BLaER1 (cell line): ENCODE data around the gene TRAF7.

Experiments used
- H3K27ac ChIP-seq: shearing (Covaris generic); formaldehyde crosslinking; 2 replicates; pipeline ENCODE4 v1.8.1; 2022
- H3K27me3 ChIP-seq: shearing (Covaris generic); formaldehyde crosslinking; 2 replicates; pipeline ENCODE4 v1.8.1; 2022
- H3K36me3 ChIP-seq: shearing (Covaris generic); formaldehyde crosslinking; 2 replicates; pipeline ENCODE4 v1.8.1; 2022
- H3K4me1 ChIP-seq: shearing (Covaris generic); formaldehyde crosslinking; 2 replicates; pipeline ENCODE4 v1.8.1; 2022
- H3K4me2 ChIP-seq: shearing (Covaris generic); formaldehyde crosslinking; 2 replicates; pipeline ENCODE4 v1.8.1; 2022
- H3K4me3 ChIP-seq: shearing (Covaris generic); formaldehyde crosslinking; 2 replicates; pipeline ENCODE4 v1.8.1; 2022
- H3K9ac ChIP-seq: shearing (Covaris generic); formaldehyde crosslinking; 2 replicates; pipeline ENCODE4 v1.8.1; 2022
- H3K9me3 ChIP-seq: shearing (Covaris generic); formaldehyde crosslinking; 2 replicates; pipeline ENCODE4 v1.8.1; 2022
- H4K20me1 ChIP-seq: shearing (Covaris generic); formaldehyde crosslinking; 2 replicates; pipeline ENCODE4 v1.8.1; 2022
- Cebpa-rat ChIP-seq: shearing (Covaris generic); IDR thresholded peaks from 2 replicates; pipeline ENCODE4 v1.8.1; 2022

TRAF7 gene

DNA sequence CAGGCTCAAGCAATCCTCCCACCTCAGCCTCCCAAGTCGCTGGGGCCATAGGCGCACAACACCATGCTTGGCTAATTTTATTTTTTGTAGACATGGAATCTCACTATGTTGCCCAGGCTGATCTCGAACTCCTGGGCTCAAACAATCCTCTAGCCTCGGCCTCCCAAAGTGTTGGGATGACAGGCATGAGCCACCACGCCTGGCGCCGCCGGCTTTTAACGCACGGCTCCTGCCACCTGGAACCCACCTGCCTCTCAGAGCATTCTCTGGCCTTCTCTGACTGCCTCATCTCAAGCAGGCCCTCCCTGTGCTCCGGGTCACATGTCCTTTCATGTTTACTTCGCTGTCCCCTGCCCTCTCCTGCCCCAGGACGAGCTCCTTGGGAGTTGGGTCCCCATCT, 30.5 kb downstream of the TRAF7 start:
- TF ChIP-seq Cebpa-rat: no peak
- no peaks in the 10 kb centered on the region for H3K27me3 ChIP-seq
- peaks cover 37% of the 10 kb centered on the region for H4K20me1 ChIP-seq
- no peak overlapping the region for H3K27ac ChIP-seq
- no peak overlapping the region for H3K4me3 ChIP-seq
- no peaks in the 10 kb centered on the region for H3K9me3 ChIP-seq
- no peak overlapping the region for H3K4me2 ChIP-seq
- H3K9ac ChIP-seq: no peak overlapping the region
- H3K4me1 ChIP-seq: peaks cover 53% of the 10 kb centered on the region
- H3K36me3 ChIP-seq: peaks cover 9% of the 10 kb centered on the region; the same call in 1 of the 2 replicates

GRCh38 chr16:2186505-2186904, 30.9 kb downstream of the TRAF7 start:
- no peaks in the 10 kb centered on the region for H3K9me3 ChIP-seq
- no peak for TF ChIP-seq Cebpa-rat

DNA sequence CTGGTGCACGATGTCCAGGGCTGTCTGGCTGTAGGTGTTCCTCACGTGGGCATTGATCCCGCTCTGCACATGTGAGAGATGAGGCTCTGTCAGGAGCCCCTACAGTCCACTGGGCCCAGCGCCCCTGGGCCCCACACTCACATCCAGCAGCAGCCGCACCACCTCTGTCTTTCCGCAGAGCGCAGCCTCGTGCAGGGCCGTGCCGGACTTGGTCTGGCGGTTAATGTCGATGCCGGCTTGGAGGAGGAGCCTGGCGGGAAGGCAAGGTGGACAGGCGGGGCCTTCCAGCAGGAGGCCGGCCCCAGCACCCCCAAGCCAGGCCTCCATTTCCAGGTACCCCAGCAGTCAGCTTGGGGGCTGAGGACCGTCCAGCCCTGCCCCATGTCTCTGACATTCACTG, 31.6 kb downstream of the TRAF7 start:
- no peak overlapping the region for H3K27ac ChIP-seq
- H3K4me2 ChIP-seq: no peak overlapping the region

More at GRCh38 chr16:2186505-2186904, 30.9 kb downstream of the TRAF7 start:
- H3K9ac ChIP-seq: no peak overlapping the region
- H4K20me1 ChIP-seq: peaks cover 35% of the 10 kb centered on the region; the same call in 1 of the 2 replicates
- H3K27me3 ChIP-seq: no peaks in the 10 kb centered on the region
- H3K4me1 ChIP-seq: peaks cover 57% of the 10 kb centered on the region
- H3K36me3 ChIP-seq: peaks cover 9% of the 10 kb centered on the region; the same call in 1 of the 2 replicates
- H3K4me3 ChIP-seq: no peak overlapping the region
- H3K27ac ChIP-seq: no peak overlapping the region
- H3K4me2 ChIP-seq: no peak overlapping the region

GRCh38 chr16:2188395-2188794, 32.8 kb downstream of the TRAF7 start:
- Histone ChIP-seq H3K9me3 (no peaks in the 10 kb centered on the region), H3K4me3 (no peak overlapping the region), H3K9ac (no peak overlapping the region), H4K20me1 (peaks cover 32% of the 10 kb centered on the region; the same call in 1 of the 2 replicates), H3K36me3 (peaks cover 9% of the 10 kb centered on the region; the same call in 1 of the 2 replicates), H3K4me1 (peaks cover 48% of the 10 kb centered on the region), H3K4me2 (no peak overlapping the region), H3K27me3 (peaks cover 3% of the 10 kb centered on the region), H3K27ac (no peak overlapping the region)
- TF ChIP-seq Cebpa-rat: no peak

More for the DNA sequence above, 31.6 kb downstream of the TRAF7 start:
- H3K4me1 ChIP-seq: peaks cover 58% of the 10 kb centered on the region
- no peaks in the 10 kb centered on the region for H3K9me3 ChIP-seq
- H3K4me3 ChIP-seq: no peak overlapping the region
- peaks cover 35% of the 10 kb centered on the region; the same call in 1 of the 2 replicates for H4K20me1 ChIP-seq
- no peak overlapping the region for H3K9ac ChIP-seq
- H3K27me3 ChIP-seq: no peaks in the 10 kb centered on the region
- peaks cover 9% of the 10 kb centered on the region; the same call in 1 of the 2 replicates for H3K36me3 ChIP-seq
- TF ChIP-seq Cebpa-rat: no peak

- no peak for TF ChIP-seq Cebpa-rat
- Histone ChIP-seq H3K27ac (no peak overlapping the region), H3K9ac (no peak overlapping the region), H3K4me2 (no peak overlapping the region), H4K20me1 (peaks cover 32% of the 10 kb centered on the region), H3K4me1 (peaks cover 41% of the 10 kb centered on the region), H3K9me3 (no peaks in the 10 kb centered on the region), H3K27me3 (peaks cover 13% of the 10 kb centered on the region), H3K36me3 (peaks cover 9% of the 10 kb centered on the region; the same call in 1 of the 2 replicates), H3K4me3 (no peak overlapping the region)
Measured at GRCh38 chr16:2189252-2189893, 33.8 kb downstream of the TRAF7 start.

DNA sequence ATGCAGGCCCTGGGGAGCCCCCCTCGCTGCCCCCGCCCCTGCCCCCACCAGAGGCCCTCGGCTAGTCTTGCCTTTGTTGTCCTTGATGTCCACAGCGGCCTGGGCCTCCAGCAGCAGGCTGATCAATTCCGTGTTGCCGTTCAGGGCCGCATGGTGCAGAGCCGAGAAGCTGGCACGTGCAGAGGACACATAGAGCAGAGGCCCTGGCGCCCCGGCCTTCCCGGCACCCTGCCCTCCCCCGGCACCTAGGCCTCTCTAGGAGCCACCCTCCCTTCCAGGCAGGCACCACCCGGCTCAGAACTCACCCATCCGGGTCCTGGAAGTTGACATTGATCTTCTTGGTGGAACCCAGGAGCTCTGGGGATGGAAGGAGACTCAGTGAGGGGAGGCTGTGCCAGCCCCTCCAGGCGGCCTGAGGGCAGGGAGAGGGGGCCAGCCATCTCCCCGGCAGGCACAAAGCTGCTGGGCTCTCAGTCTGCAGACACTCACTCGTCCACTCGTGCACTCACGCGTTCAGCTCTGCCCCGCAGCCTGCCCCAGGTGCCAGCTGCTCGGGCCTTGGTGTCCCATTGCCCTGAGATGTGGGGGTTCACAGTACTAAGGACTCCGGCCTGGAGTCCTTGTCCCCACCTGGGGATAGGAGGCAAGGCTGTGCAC, 34.5 kb downstream of the TRAF7 start:
- peak overlapping the region; percentile 68 for H3K27ac ChIP-seq
- no peak overlapping the region for H3K4me3 ChIP-seq
- peaks cover 20% of the 10 kb centered on the region for H3K27me3 ChIP-seq
- peak overlapping the region; percentile 57; the same call in 1 of the 2 replicates for H3K9ac ChIP-seq
- peaks cover 32% of the 10 kb centered on the region for H4K20me1 ChIP-seq
- no peak for TF ChIP-seq Cebpa-rat
- no peaks in the 10 kb centered on the region for H3K9me3 ChIP-seq
- peak overlapping the region; percentile 81 for H3K4me2 ChIP-seq
- H3K4me1 ChIP-seq: peaks cover 41% of the 10 kb centered on the region
- H3K36me3 ChIP-seq: peaks cover 9% of the 10 kb centered on the region; the same call in 1 of the 2 replicates

DNA sequence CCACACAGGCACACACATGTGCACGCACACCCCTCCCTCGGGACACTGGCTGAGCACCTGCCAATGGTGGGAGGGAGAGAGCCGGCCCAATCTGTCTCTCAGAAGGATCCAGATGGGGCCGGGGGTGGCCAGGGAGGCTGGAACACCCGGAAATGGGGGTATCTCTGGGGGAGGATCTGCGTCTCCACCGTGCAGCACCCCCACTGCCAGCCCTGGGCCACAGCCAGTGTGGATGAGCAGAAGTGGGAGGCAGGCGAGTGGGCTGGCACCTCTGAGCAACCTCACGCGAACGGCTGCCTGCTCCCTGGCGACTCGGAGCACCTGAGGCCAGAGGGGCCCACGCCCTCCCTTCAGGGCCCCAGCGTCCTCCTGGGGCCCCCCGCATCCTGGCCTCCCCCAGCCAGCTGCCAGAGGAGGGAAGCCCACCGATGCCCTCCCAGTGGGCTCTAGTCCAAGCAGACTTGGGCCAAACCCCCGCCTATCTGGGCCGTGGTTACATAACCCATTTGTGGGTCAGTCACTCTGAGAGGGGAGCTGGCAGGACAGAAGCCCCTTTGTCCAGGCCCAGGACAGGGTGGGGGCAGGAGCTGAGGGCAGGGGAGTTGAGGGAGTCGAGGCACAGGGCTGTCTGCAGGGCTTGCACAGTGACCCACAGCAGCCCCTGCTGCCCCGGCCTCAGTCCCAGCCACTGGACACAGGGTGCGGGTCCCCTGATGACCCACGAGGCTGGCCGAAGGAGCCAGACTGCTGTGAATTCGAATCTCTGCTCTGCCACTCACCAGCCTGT, 35.3 kb downstream of the TRAF7 start:
- peaks cover 9% of the 10 kb centered on the region; the same call in 1 of the 2 replicates for H3K36me3 ChIP-seq
- H3K9me3 ChIP-seq: no peaks in the 10 kb centered on the region
- H4K20me1 ChIP-seq: peaks cover 33% of the 10 kb centered on the region
- peak overlapping the region; percentile 68 for H3K27ac ChIP-seq
- H3K27me3 ChIP-seq: peaks cover 27% of the 10 kb centered on the region
- H3K4me3 ChIP-seq: no peak overlapping the region; the same call in 1 of the 2 replicates
- H3K4me1 ChIP-seq: peaks cover 42% of the 10 kb centered on the region
- peak overlapping the region; percentile 81 for H3K4me2 ChIP-seq
- peak overlapping the region; percentile 57 for H3K9ac ChIP-seq
- TF ChIP-seq Cebpa-rat: no peak

DNA sequence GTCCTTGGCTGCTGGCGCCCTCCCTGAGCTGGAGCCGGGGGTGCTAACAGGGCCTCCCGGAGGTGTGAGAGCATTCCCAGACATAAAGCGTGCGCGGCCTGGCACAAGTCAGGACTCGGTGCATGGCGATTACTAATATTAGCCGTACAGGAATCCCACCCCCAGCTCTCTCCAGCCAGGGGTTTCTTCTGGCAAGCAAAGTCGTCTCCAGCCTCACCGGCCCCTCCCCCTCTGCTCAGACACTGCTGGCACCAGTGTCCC, 35.8 kb downstream of the TRAF7 start:
- Histone ChIP-seq H3K9ac (peak overlapping the region; percentile 57), H3K4me1 (peaks cover 43% of the 10 kb centered on the region), H3K27ac (peak overlapping the region; percentile 68), H3K36me3 (peaks cover 9% of the 10 kb centered on the region; the same call in 1 of the 2 replicates), H3K4me2 (peak overlapping the region; percentile 81), H4K20me1 (peaks cover 34% of the 10 kb centered on the region), H3K4me3 (no peak overlapping the region; the same call in 1 of the 2 replicates), H3K9me3 (no peaks in the 10 kb centered on the region), H3K27me3 (peaks cover 32% of the 10 kb centered on the region)
- no peak for TF ChIP-seq Cebpa-rat

DNA sequence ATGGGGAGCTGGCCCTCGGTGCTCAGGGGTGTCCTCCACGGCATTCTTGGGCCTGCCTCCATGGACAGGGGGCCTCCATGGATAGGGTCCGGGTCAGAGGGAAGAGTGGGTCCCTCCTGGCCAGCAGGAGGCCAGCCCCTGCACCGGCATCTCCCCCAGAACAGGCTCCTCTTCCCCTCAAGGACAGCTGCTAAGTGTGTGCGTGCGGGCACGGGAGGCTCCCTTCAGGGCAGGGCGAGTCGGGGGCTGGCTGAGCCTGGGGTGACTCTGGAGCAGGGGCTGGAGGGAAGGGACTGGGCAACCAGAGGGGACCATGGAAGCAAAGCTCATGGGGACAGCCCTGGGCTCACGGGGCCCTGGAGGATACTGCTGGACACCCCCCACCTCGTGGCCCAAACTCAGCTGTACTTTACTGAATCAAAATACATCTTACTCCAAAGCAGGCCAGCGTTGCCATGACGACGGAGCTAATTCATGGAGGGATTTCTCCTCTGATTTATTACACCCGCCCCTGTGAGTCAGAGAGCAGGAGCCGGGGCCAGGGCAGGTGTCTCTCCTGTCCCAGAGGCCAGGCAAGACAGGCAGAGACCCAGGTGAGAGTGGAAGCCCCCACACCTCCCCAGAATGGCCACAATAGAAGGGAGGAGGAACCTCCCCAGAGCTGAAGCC, 38.7 kb downstream of the TRAF7 start:
- no peaks in the 10 kb centered on the region for H3K36me3 ChIP-seq
- H3K4me2 ChIP-seq: peak overlapping the region; percentile 95
- TF ChIP-seq Cebpa-rat: no peak
- H3K9ac ChIP-seq: no peak overlapping the region
- H3K9me3 ChIP-seq: no peaks in the 10 kb centered on the region
- no peak overlapping the region for H3K27ac ChIP-seq
- peaks cover 34% of the 10 kb centered on the region for H4K20me1 ChIP-seq
- H3K4me1 ChIP-seq: peaks cover 43% of the 10 kb centered on the region
- H3K27me3 ChIP-seq: peaks cover 60% of the 10 kb centered on the region
- H3K4me3 ChIP-seq: no peak overlapping the region
